Measurements from ENCODE around the gene SIRPD.
"Not testable (repeated sequence)": the region's sequence is repeated elsewhere in the genome, so short reads cannot be mapped to it uniquely, and the experiment has no call there.

SIRPD gene

GRCh38 chr20:1507276-1507675, 50.2 kb downstream of the SIRPD start:
- no peak for DNase-seq (ENCODE audit: low read depth)
- no peak for TF ChIP-seq CTCF (conservative IDR thresholded peaks at IDR 0.05; ENCODE audit: low read depth, low read length)
- no peak overlapping the region for H3K4me3 ChIP-seq (ENCODE audit: low read length)

GRCh38 chr20:1505871-1506270, 51.6 kb downstream of the SIRPD start:
- no peak for DNase-seq (ENCODE audit: low read depth)
- no peak for TF ChIP-seq CTCF (conservative IDR thresholded peaks at IDR 0.05; ENCODE audit: low read depth, low read length)
- H3K4me3 ChIP-seq (ENCODE audit: low read length) = no peak overlapping the region

- no peak for DNase-seq (ENCODE audit: low read depth)
- TF ChIP-seq CTCF (conservative IDR thresholded peaks at IDR 0.05; ENCODE audit: low read depth, low read length) = no peak
- no peak overlapping the region for H3K4me3 ChIP-seq (ENCODE audit: low read length)
These were observed 52.1 kb downstream of the SIRPD start for GRCh38 chr20:1505361-1505760.

GRCh38 chr20:1503564-1504227, 53.8 kb downstream of the SIRPD start:
- peak; percentile 67 for DNase-seq (ENCODE audit: low read depth)
- no peak overlapping the region for H3K4me3 ChIP-seq (ENCODE audit: low read length)
- TF ChIP-seq CTCF (conservative IDR thresholded peaks at IDR 0.05; ENCODE audit: low read depth, low read length) = peak; percentile 100

GRCh38 chr20:1500496-1500895, 57.0 kb downstream of the SIRPD start:
- no peak for DNase-seq (ENCODE audit: low read depth)
- no peak for TF ChIP-seq CTCF (conservative IDR thresholded peaks at IDR 0.05; ENCODE audit: low read depth, low read length)
- no peak overlapping the region for H3K4me3 ChIP-seq (ENCODE audit: low read length)

DNA sequence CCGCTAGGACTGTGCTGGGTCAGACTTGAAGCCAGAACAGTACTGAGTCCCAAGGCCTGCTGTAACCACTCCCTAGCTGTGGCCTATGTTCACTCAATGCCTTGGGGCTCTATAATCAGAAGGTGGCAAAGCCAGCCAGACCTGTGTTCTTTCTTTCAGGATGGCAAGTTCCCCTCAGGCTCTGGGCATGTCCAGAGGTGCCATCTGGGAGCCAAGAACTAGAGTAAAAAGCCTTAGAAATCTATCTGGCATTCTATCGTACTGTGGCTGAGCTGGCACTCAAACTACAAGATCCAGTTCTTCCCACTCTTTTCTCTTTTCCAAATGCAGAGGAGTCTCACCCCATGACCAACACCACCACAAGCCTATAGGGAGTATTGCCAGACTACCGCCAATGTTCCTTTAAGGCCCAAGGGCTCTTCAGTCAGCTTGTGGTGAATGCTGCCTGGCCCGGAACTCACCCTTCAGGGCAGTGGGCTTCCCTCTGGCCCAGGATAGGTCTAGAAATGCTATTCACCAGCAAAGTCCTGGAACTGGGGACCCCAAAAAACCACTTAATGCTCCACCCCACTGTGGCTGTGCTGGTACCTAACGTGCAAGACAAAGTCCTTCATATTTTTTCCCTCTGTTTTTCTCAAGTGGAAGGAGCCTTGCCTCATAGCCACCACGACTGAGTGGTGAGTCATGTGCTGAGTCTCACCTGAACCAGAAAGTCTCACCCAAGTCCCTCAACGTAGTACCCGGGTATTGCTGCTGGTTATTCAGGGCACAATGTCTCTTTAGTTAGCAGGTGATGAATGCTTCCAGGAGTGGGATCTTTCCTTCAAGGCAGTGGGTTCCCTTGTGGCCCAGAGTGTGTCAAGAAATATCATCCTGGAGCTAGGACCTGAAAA, 57.7 kb downstream of the SIRPD start:
- no peak for DNase-seq (ENCODE audit: low read depth)
- H3K4me3 ChIP-seq (ENCODE audit: low read length) = no peak overlapping the region

DNA sequence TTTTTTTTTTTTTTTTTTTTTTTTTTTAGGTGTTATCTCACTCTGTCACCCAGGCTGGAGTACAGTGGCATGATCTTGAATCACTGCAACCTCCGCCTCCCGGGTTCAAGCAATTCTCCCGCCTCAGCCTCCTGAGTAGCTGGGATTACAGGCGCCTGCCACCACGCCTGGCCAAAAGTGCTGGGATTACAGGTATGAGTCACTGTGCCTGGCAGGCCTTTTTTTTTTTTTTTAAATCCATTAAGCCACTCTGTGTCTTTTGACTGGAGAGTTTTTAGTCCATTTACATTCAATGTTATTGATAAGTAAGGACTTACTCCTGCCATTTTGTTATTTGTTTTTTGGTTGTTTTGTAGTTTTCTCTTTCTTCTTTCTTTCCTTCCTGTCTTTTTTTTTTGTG, 60.1 kb downstream of the SIRPD start:
- H3K4me3 ChIP-seq (ENCODE audit: low read length); DNase-seq (ENCODE audit: low read depth): not testable (repeated sequence)

More for the DNA sequence above, 57.7 kb downstream of the SIRPD start:
- TF ChIP-seq CTCF (conservative IDR thresholded peaks at IDR 0.05; ENCODE audit: low read depth, low read length) = no peak
